ENCODE measurements around the gene HTR6. TPM values are rescaled to one million over a fixed set of nuclear protein-coding genes. Genes with fewer than 3 reads are reported as not detected.

The HTR6 gene
- total RNA-seq, 4 donors from 2014 or later: not detected

- WGBS: 79% methylated on average over 6 of the region's 6 CpGs
- peaks cover 0 to 20% (median 19%) of the 10 kb centered on the region in 4 donors for H3K4me1 ChIP-seq
- intact Hi-C loops (cut with DNase I): loop anchor here (5.0 kb wide), 2 partner anchors 45 to 95 kb away; no protein-coding TSS in a partner anchor
Measured at GRCh38 chr1:19717467-19717866, 52.8 kb downstream of the HTR6 start.

GRCh38 chr1:19720174-19720573, 55.5 kb downstream of the HTR6 start:
- WGBS: 97% methylated on average over 4 of the region's 4 CpGs

More at GRCh38 chr1:19717467-19717866, 52.8 kb downstream of the HTR6 start:
- H3K9me3 ChIP-seq: no peaks in the 10 kb centered on the region
- H3K4me3 ChIP-seq: no peak overlapping the region
- H3K27me3 ChIP-seq: no peaks in the 10 kb centered on the region
- no peak for DNase-seq (ENCODE audit: extremely low spot score)
- TF ChIP-seq EP300 (IDR thresholded peaks at IDR 0.05) (no peak), CTCF (IDR thresholded peaks at IDR 0.05) (no peak), POLR2A (IDR thresholded peaks at IDR 0.05; ENCODE audit: low read depth) (no peak), POLR2AphosphoS5 (IDR thresholded peaks at IDR 0.05) (no peak)
- H3K36me3 ChIP-seq: peaks cover 0 to 27% (median 8%) of the 10 kb centered on the region in 4 donors
- no peak overlapping the region for H3K27ac ChIP-seq (replicated peaks in 1 of 4)

GRCh38 chr1:19720973-19721372, 56.3 kb downstream of the HTR6 start:
- Histone ChIP-seq H3K9me3 (no peaks in the 10 kb centered on the region), H3K27ac (replicated peaks in 1 of 4) (no peak overlapping the region), H3K4me3 (no peak overlapping the region), H3K27me3 (no peaks in the 10 kb centered on the region), H3K4me1 (peaks cover 0 to 13% (median 11%) of the 10 kb centered on the region in 4 donors), H3K36me3 (peaks cover 5 to 48% (median 20%) of the 10 kb centered on the region in 4 donors)
- WGBS: 60% methylated on average over 4 of the region's 4 CpGs
- TF ChIP-seq POLR2A (IDR thresholded peaks at IDR 0.05; ENCODE audit: low read depth): no peak
- DNase-seq (ENCODE audit: extremely low spot score): no peak
- intact Hi-C loops (cut with DNase I): no loop called here

More at GRCh38 chr1:19720174-19720573, 55.5 kb downstream of the HTR6 start:
- DNase-seq (ENCODE audit: extremely low spot score): no peak
- intact Hi-C loops (cut with DNase I): no loop called here
- no peak for TF ChIP-seq POLR2AphosphoS5 (IDR thresholded peaks at IDR 0.05)
- no peak for TF ChIP-seq EP300 (IDR thresholded peaks at IDR 0.05)
- no peak for TF ChIP-seq CTCF (IDR thresholded peaks at IDR 0.05)
- no peak for TF ChIP-seq POLR2A (IDR thresholded peaks at IDR 0.05; ENCODE audit: low read depth)
- Histone ChIP-seq H3K9me3 (no peaks in the 10 kb centered on the region), H3K27ac (replicated peaks in 1 of 4) (no peak overlapping the region), H3K4me1 (peaks cover 0 to 20% (median 18%) of the 10 kb centered on the region in 4 donors), H3K4me3 (no peak overlapping the region), H3K36me3 (peaks cover 5 to 40% (median 16%) of the 10 kb centered on the region in 4 donors), H3K27me3 (no peaks in the 10 kb centered on the region)

- Histone ChIP-seq H3K27me3 (no peaks in the 10 kb centered on the region), H3K27ac (replicated peaks in 1 of 4) (no peak overlapping the region), H3K4me3 (no peak overlapping the region), H3K36me3 (peaks cover 14 to 65% (median 29%) of the 10 kb centered on the region in 4 donors), H3K4me1 (peaks cover 0 to 13% (median 11%) of the 10 kb centered on the region in 4 donors), H3K9me3 (no peaks in the 10 kb centered on the region)
- 60% methylated on average over 4 of the region's 4 CpGs for WGBS
- TF ChIP-seq POLR2AphosphoS5 (IDR thresholded peaks at IDR 0.05) (no peak), CTCF (IDR thresholded peaks at IDR 0.05) (no peak), EP300 (IDR thresholded peaks at IDR 0.05) (no peak), POLR2A (IDR thresholded peaks at IDR 0.05; ENCODE audit: low read depth) (no peak)
- intact Hi-C loops (cut with DNase I): no loop called here
- no peak for DNase-seq (ENCODE audit: extremely low spot score)
Measured at GRCh38 chr1:19723874-19724273, 59.2 kb downstream of the HTR6 start.

GRCh38 chr1:19725606-19726005, 60.9 kb downstream of the HTR6 start:
- no peaks in the 10 kb centered on the region for H3K27me3 ChIP-seq
- peaks cover 0 to 5% (median 0%) of the 10 kb centered on the region in 4 donors for H3K9me3 ChIP-seq
- no peak overlapping the region for H3K27ac ChIP-seq (replicated peaks in 1 of 4)
- no peak for DNase-seq (ENCODE audit: extremely low spot score)
- 94% methylated on average over 7 of the region's 9 CpGs for WGBS
- TF ChIP-seq POLR2A (IDR thresholded peaks at IDR 0.05; ENCODE audit: low read depth): no peak
- no peak for TF ChIP-seq CTCF (IDR thresholded peaks at IDR 0.05)
- no peak for TF ChIP-seq EP300 (IDR thresholded peaks at IDR 0.05)
- TF ChIP-seq POLR2AphosphoS5 (IDR thresholded peaks at IDR 0.05): no peak
- no peak overlapping the region for H3K4me3 ChIP-seq
- peaks cover 0 to 8% (median 7%) of the 10 kb centered on the region in 4 donors for H3K4me1 ChIP-seq
- peaks cover 14 to 81% (median 34%) of the 10 kb centered on the region in 4 donors for H3K36me3 ChIP-seq
- intact Hi-C loops (cut with DNase I): no loop called here

Data from esophagus muscularis mucosa (tissue), 4 donors.